Body of pancreas (tissue), 4 donors: ENCODE measurements around the gene SP100. TPM values are rescaled to one million over a fixed set of nuclear protein-coding genes. Genes with fewer than 3 reads are reported as not detected.

ENCODE experiments used
- ATAC-seq: fragments of 150-250 bp; one replicate; pipeline ENCODE4 v1.9.1; 2016
- DNase-seq, 4 donors: peaks; one replicate each; pipeline ENCODE4 v3.0.0-alpha.2; 2019
- H3K27ac ChIP-seq, 4 donors: fragments of 200-600 bp; sonication (generic); 1 replicate in 3 of 4; 2 replicates in 1 of 4; pipeline versions ENCODE4 v1.5.1 to v1.6.1; 2016 to 2019; ENCODE audit warnings: mild to moderate bottlenecking in 1 of 4, mixed read lengths in 1 of 4, moderate library complexity in 1 of 4
- H3K27me3 ChIP-seq, 2 donors: fragments of 200-600 bp; sonication (generic); one replicate each; pipeline ENCODE4 v1.6.0; 2016; ENCODE audit warnings: mild to moderate bottlenecking in 1 of 2
- H3K36me3 ChIP-seq, 2 donors: fragments of 200-600 bp; sonication (generic); replicated peaks in 1 of 2; 2 replicates each; pipeline ENCODE4 v1.5.1; 2016; ENCODE audit warnings: low read depth in 2 of 2; ENCODE audit not compliant: insufficient read depth in 1 of 2
- H3K4me1 ChIP-seq: fragments of 200-600 bp; sonication (generic); one replicate; pipeline ENCODE4 v1.6.0; 2016
- H3K4me3 ChIP-seq, 2 donors: fragments of 200-600 bp; sonication (generic); 1 replicate in 1 of 2; 2 replicates in 1 of 2; pipeline ENCODE4 v1.5.1; 2016 to 2019
- H3K9me3 ChIP-seq, 3 donors: fragments of 200-600 bp; sonication (generic); 1 replicate in 2 of 3; 2 replicates in 1 of 3; pipeline ENCODE4 v1.5.1; 2016
- CTCF ChIP-seq, 7 experiments: fragments of 450-650 bp in 4 of 7; fragments of 200-600 bp in 3 of 7; sonication (generic) in 3 of 7; IDR thresholded peaks; one replicate each; pipeline ENCODE4 v1.5.1; 2016 to 2019; ENCODE audit warnings: antibody characterized with exemption in 7 of 7
- POLR2A ChIP-seq, 3 donors: fragments of 450-650 bp; IDR thresholded peaks; one replicate each; pipeline ENCODE4 v1.6.1; 2016; ENCODE audit warnings: antibody characterized with exemption in 3 of 3, mild to moderate bottlenecking in 2 of 3
- WGBS, 2 donors: methylation state at CpG; one replicate each; pipeline ENCODE4 v1.1.5; 2017; 5-methylcytosine and 5-hydroxymethylcytosine counted together
- intact Hi-C: fragments of 100-400 bp; cut with DNase I; formaldehyde crosslinking; loops from one replicate; pipeline ENCODE4 v1.15.1; 2023
- total RNA-seq, 2 donors: library from RNA; depleted of rRNA; stranded (reverse); fragments of >200 nt; gene quantifications; one replicate each; pipeline ENCODE4 v1.1.0, GENCODE V29; 2016

Gene SP100
- total RNA-seq, 2 donors from 2014 or later, result 71.9 to 73.2 TPM

- DNase-seq, result no peak
- Histone ChIP-seq H3K27me3 (no peaks in the 10 kb centered on the region), H3K4me3 (no peak overlapping the region), H3K9me3 (no peaks in the 10 kb centered on the region), H3K27ac (no peak overlapping the region), H3K4me1 (no peaks in the 10 kb centered on the region), H3K36me3 (no peaks in the 10 kb centered on the region)
- no peak for ATAC-seq
- TF ChIP-seq POLR2A (IDR thresholded peaks at IDR 0.05), result no peak
- no peak for TF ChIP-seq CTCF (IDR thresholded peaks at IDR 0.05)
- intact Hi-C loops, result no loop called here
- 74 to 85% methylated on average over 5 of the region's 5 CpGs for WGBS, 2 donors
Observed at GRCh38 chr2:230582851-230583283, 166.9 kb downstream of the SP100 start.

GRCh38 chr2:230583581-230583980 lies 167.6 kb downstream of the SP100 start:
- no peaks in the 10 kb centered on the region for H3K36me3 ChIP-seq
- H3K27me3 ChIP-seq, result no peaks in the 10 kb centered on the region
- TF ChIP-seq POLR2A (IDR thresholded peaks at IDR 0.05) (no peak), CTCF (IDR thresholded peaks at IDR 0.05) (no peak)
- no peaks in the 10 kb centered on the region for H3K4me1 ChIP-seq
- WGBS, 2 donors, result 53 to 66% methylated on average over 2 of the region's 2 CpGs
- no peaks in the 10 kb centered on the region for H3K9me3 ChIP-seq
- DNase-seq (no peak), ATAC-seq (no peak)
- no peak overlapping the region for H3K27ac ChIP-seq
- intact Hi-C loops, result no loop called here
- H3K4me3 ChIP-seq, result no peak overlapping the region

- intact Hi-C loops, result no loop called here
- no peaks in the 10 kb centered on the region for H3K4me1 ChIP-seq
- TF ChIP-seq CTCF (IDR thresholded peaks at IDR 0.05) (no peak), POLR2A (IDR thresholded peaks at IDR 0.05) (no peak)
- H3K9me3 ChIP-seq, result no peaks in the 10 kb centered on the region
- H3K36me3 ChIP-seq, result no peaks in the 10 kb centered on the region
- no peak for ATAC-seq
- H3K4me3 ChIP-seq, result no peak overlapping the region
- H3K27me3 ChIP-seq, result no peaks in the 10 kb centered on the region
- 80 to 83% methylated on average over 2 of the region's 2 CpGs for WGBS, 2 donors
- DNase-seq, result no peak
- H3K27ac ChIP-seq, result no peak overlapping the region
Observed at GRCh38 chr2:230586328-230586982, 170.5 kb downstream of the SP100 start.

GRCh38 chr2:230589025-230589424 lies 173.0 kb downstream of the SP100 start:
- Histone ChIP-seq H3K27me3 (no peaks in the 10 kb centered on the region), H3K9me3 (no peaks in the 10 kb centered on the region), H3K4me3 (no peak overlapping the region), H3K36me3 (no peaks in the 10 kb centered on the region), H3K27ac (no peak overlapping the region), H3K4me1 (no peaks in the 10 kb centered on the region)
- ATAC-seq (no peak), DNase-seq (no peak)
- intact Hi-C loops, result no loop called here
- TF ChIP-seq POLR2A (IDR thresholded peaks at IDR 0.05) (no peak), CTCF (IDR thresholded peaks at IDR 0.05) (no peak)
- 74 to 91% methylated on average over 3 of the region's 3 CpGs for WGBS, 2 donors

GRCh38 chr2:230589497-230590015 lies 173.6 kb downstream of the SP100 start:
- H3K36me3 ChIP-seq, result no peaks in the 10 kb centered on the region
- no peaks in the 10 kb centered on the region for H3K9me3 ChIP-seq
- intact Hi-C loops, result no loop called here
- TF ChIP-seq POLR2A (IDR thresholded peaks at IDR 0.05), result no peak
- no peak for TF ChIP-seq CTCF (IDR thresholded peaks at IDR 0.05)
- WGBS, 2 donors, result 76 to 85% methylated on average over 3 of the region's 3 CpGs
- DNase-seq, result no peak
- ATAC-seq, result no peak
- H3K4me1 ChIP-seq, result no peaks in the 10 kb centered on the region
- no peaks in the 10 kb centered on the region for H3K27me3 ChIP-seq
- H3K27ac ChIP-seq, result no peak overlapping the region
- no peak overlapping the region for H3K4me3 ChIP-seq
